Astrocyte (in vitro differentiated cells and primary cell): ENCODE measurements around the gene SNAI3.

ENCODE experiments used
- CTCF ChIP-seq: IDR thresholded peaks from 2 replicates; pipeline ENCODE4 v1.5.1; 2011; ENCODE audit warnings: low read depth, mild to moderate bottlenecking, inconsistent platforms, low read length, moderate library complexity; ENCODE audit not compliant: insufficient read depth
- EZH2 ChIP-seq: IDR thresholded peaks from 2 replicates; pipeline ENCODE4 v1.6.1; 2012; ENCODE audit warnings: mild to moderate bottlenecking, low read length, inconsistent platforms; ENCODE audit not compliant: insufficient read depth

GRCh38 chr16:88703486-88704309 lies 17.4 kb upstream of the SNAI3 start:
- TF ChIP-seq CTCF = no peak
- TF ChIP-seq EZH2 = no peak
